Fibroblast of villous mesenchyme (primary cell): ENCODE measurements around the gene RANBP3. TPM values are rescaled to one million over a fixed set of nuclear protein-coding genes. Genes with fewer than 3 reads are reported as not detected.

Source experiments
- DNase-seq: peaks from one replicate; pipeline ENCODE4 v3.0.0-alpha.2; 2010; ENCODE audit warnings: low read depth
- H3K4me3 ChIP-seq: 2 replicates; pipeline ENCODE4 v1.5.1; 2011; ENCODE audit warnings: low read depth, mild to moderate bottlenecking, low read length
- CTCF ChIP-seq: IDR thresholded peaks from 2 replicates; pipeline ENCODE4 v1.5.1; 2012; ENCODE audit warnings: low read depth, mild to moderate bottlenecking, low read length; ENCODE audit not compliant: insufficient read depth
- total RNA-seq: library from RNA; depleted of rRNA; stranded (reverse); fragments of >200 nt; gene quantifications from 2 replicates; pipeline ENCODE4 v1.2.3, GENCODE V29; 2012

Gene RANBP3
- total RNA-seq, 1 donor, result 45.8 TPM

GRCh38 chr19:5914358-5914774 lies 63.6 kb downstream of the RANBP3 start:
- no peak for DNase-seq
- TF ChIP-seq CTCF, result no peak
- H3K4me3 ChIP-seq, result no peak overlapping the region

GRCh38 chr19:5913739-5914357 lies 64.1 kb downstream of the RANBP3 start, which contains the start of gene CAPS:
CAPS (plus strand) TSS chr19:5914254; CDS start chr19:5914407, 153 bp downstream.
- TF ChIP-seq CTCF, result no peak
- no peak within 1 kb of the TSS for H3K4me3 ChIP-seq
- peak; percentile 64 for DNase-seq

- no peak overlapping the region for H3K4me3 ChIP-seq
- DNase-seq, result no peak
- no peak for TF ChIP-seq CTCF
Measured at GRCh38 chr19:5911366-5911765, 66.6 kb downstream of the RANBP3 start.

GRCh38 chr19:5910638-5910907 lies 67.4 kb downstream of the RANBP3 start:
- DNase-seq, result no peak
- no peak for TF ChIP-seq CTCF
- no peak overlapping the region for H3K4me3 ChIP-seq

GRCh38 chr19:5908773-5909442 lies 69.0 kb downstream of the RANBP3 start:
- H3K4me3 ChIP-seq, result no peak overlapping the region
- no peak for DNase-seq
- no peak for TF ChIP-seq CTCF

- H3K4me3 ChIP-seq, result no peak overlapping the region
- no peak for DNase-seq
- no peak for TF ChIP-seq CTCF
Measured at GRCh38 chr19:5907241-5907640, 70.7 kb downstream of the RANBP3 start.
